Neural progenitor cell (in vitro differentiated cells): ENCODE data around the gene RSPH6A. TPM values are rescaled to one million over a fixed set of nuclear protein-coding genes. Genes with fewer than 3 reads are reported as not detected.

ENCODE experiments used
- DNase-seq: peaks from one replicate; pipeline ENCODE4 v3.0.0-alpha.2; 2016; ENCODE audit warnings: low spot score
- H2AFZ ChIP-seq: fragments of 200-600 bp; sonication (generic); replicated peaks from 2 replicates; pipeline ENCODE4 v1.6.1; 2016; ENCODE audit warnings: antibody characterized with exemption
- H3F3A ChIP-seq: fragments of 200-600 bp; sonication (generic); 2 replicates; pipeline ENCODE4 v1.6.1; 2016; ENCODE audit warnings: antibody characterized with exemption, low read depth
- H3K27ac ChIP-seq: fragments of 200-600 bp; sonication (generic); 2 replicates; pipeline ENCODE4 v1.5.1; 2016; ENCODE audit warnings: mild to moderate bottlenecking
- H3K27me3 ChIP-seq: fragments of 200-600 bp; sonication (generic); 2 replicates; pipeline ENCODE4 v1.6.1; 2016; ENCODE audit warnings: mild to moderate bottlenecking, moderate library complexity
- H3K36me3 ChIP-seq: fragments of 200-600 bp; sonication (generic); 2 replicates; pipeline ENCODE4 v1.5.1; 2016
- H3K4me1 ChIP-seq: fragments of 200-600 bp; sonication (generic); 2 replicates; pipeline ENCODE4 v1.6.1; 2016; ENCODE audit warnings: mixed run types
- H3K4me2 ChIP-seq: fragments of 200-600 bp; sonication (generic); 2 replicates; pipeline ENCODE4 v1.6.1; 2016
- H3K4me3 ChIP-seq: fragments of 200-600 bp; sonication (generic); 2 replicates; pipeline ENCODE4 v1.5.1; 2016
- H3K79me2 ChIP-seq: fragments of 200-600 bp; sonication (generic); 2 replicates; pipeline ENCODE4 v1.6.1; 2016; ENCODE audit warnings: low read depth
- H3K9ac ChIP-seq: fragments of 200-600 bp; sonication (generic); 2 replicates; pipeline ENCODE4 v1.6.1; 2016
- H3K9me3 ChIP-seq: fragments of 200-600 bp; sonication (generic); 2 replicates; pipeline ENCODE4 v1.5.1; 2016; ENCODE audit warnings: low read depth
- H4K20me1 ChIP-seq: fragments of 200-600 bp; sonication (generic); 2 replicates; pipeline ENCODE4 v1.6.1; 2016; ENCODE audit warnings: low read depth
- H3K27ac Mint-ChIP-seq: 3 replicates; pipeline ENCODE4 v1.8.0; 2021; ENCODE audit warnings: mixed read lengths
- H3K27me3 Mint-ChIP-seq: 2 replicates; pipeline ENCODE4 v1.8.0; 2022; ENCODE audit warnings: low read depth, mild to moderate bottlenecking, inconsistent platforms, moderate library complexity, mixed read lengths; ENCODE audit not compliant: insufficient read depth
- H3K36me3 Mint-ChIP-seq: 3 replicates; pipeline ENCODE4 v1.8.0; 2021; ENCODE audit warnings: mixed read lengths
- H3K4me1 Mint-ChIP-seq: 3 replicates; pipeline ENCODE4 v1.8.0; 2021; ENCODE audit warnings: mixed read lengths
- H3K4me3 Mint-ChIP-seq: 3 replicates; pipeline ENCODE4 v1.8.0; 2021; ENCODE audit warnings: mild to moderate bottlenecking, moderate library complexity, mixed read lengths
- H3K9me3 Mint-ChIP-seq: 3 replicates; pipeline ENCODE4 v1.8.0; 2020; ENCODE audit warnings: mixed read lengths
- EZH2 ChIP-seq: fragments of 200-600 bp; sonication (generic); IDR thresholded peaks from 2 replicates; pipeline ENCODE4 v1.6.1; 2017; ENCODE audit warnings: antibody characterized with exemption, mild to moderate bottlenecking, moderate library complexity
- EZH2phosphoT487 ChIP-seq: fragments of 200-600 bp; sonication (generic); IDR thresholded peaks from 2 replicates; pipeline ENCODE4 v1.6.1; 2017; ENCODE audit warnings: antibody characterized with exemption
- total RNA-seq: library from RNA; depleted of rRNA; stranded (reverse); fragments of >200 nt; gene quantifications from 2 replicates; pipeline ENCODE4 v1.2.3, GENCODE V29; 2015; ENCODE audit warnings: low replicate concordance
- TF ChIP-seq, protein P1 (sequence below): fragments of 200-600 bp; sonication (generic); IDR thresholded peaks from 2 replicates; pipeline ENCODE4 v1.5.1; 2017; ENCODE audit warnings: antibody characterized with exemption, mild to moderate bottlenecking

Gene RSPH6A
- total RNA-seq, 1 donor from 2014 or later: not detected

DNA sequence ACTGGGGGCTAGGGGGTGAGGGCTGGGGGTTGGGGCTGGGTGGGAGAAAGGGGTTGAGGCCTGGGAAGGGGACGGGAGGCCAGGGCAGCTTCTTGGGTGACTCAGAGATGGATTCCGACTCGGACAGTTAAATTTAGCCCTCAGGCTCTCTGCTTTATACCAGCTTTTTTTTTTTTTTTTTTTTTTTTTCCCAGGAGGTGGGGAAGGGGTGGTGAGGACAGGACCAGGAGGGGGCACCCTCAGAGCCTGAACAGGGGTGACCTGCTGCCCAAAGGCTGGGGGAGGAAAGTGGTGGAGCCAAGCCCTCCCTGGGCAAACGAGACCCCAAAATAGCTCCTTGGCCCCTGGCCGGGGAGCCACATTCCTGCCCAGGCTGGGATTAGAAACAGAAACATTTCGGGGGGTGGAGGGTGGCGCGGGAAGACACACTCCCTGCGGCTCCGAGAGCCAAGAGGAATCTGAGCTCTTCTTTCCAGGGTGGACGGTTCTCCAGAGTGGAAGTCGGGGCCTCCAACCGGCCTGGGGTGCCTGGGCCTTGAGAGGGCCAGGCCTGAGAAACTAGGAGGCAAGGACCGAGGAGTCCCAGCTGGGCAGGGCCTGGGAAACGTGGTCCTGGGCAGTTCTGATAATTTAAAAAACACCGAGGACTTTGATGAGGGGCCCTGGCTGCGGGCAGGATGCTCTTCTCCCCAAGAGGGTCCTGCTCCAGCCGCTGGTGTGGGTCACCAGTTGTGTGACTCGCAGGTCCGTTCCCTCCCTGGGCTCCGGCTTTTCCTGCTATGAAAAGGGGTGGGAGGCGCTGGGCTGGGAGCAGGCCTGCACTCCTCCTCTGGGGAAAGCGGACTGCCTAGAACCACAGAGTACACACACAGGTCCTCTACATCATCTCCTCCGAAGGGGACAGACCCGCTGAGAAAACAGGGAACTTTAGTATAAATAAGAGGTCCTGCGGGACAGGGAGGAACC lies 32.0 kb downstream of the RSPH6A start:
- Histone ChIP-seq H3K9me3 (no peaks in the 10 kb centered on the region), H3K4me1 (peaks cover 24% of the 10 kb centered on the region), H3K4me3 (no peak overlapping the region), H3K9ac (no peak overlapping the region), H3F3A (peaks cover 17% of the 10 kb centered on the region), H3K79me2 (no peaks in the 10 kb centered on the region), H3K36me3 (no peaks in the 10 kb centered on the region), H3K27ac (no peak overlapping the region), H4K20me1 (peaks cover 79% of the 10 kb centered on the region), H3K4me2 (no peak overlapping the region), H3K27me3 (peaks cover 5% of the 10 kb centered on the region), H2AFZ (no peak overlapping the region)
- Mint-ChIP-seq H3K4me1 (peaks cover 29% of the 10 kb centered on the region), H3K4me3 (no peak overlapping the region), H3K36me3 (peaks cover 20% of the 10 kb centered on the region), H3K27ac (no peak overlapping the region), H3K9me3 (no peaks in the 10 kb centered on the region), H3K27me3 (peaks cover 17% of the 10 kb centered on the region)
- DNase-seq: no peak
- TF ChIP-seq, protein P1, sequence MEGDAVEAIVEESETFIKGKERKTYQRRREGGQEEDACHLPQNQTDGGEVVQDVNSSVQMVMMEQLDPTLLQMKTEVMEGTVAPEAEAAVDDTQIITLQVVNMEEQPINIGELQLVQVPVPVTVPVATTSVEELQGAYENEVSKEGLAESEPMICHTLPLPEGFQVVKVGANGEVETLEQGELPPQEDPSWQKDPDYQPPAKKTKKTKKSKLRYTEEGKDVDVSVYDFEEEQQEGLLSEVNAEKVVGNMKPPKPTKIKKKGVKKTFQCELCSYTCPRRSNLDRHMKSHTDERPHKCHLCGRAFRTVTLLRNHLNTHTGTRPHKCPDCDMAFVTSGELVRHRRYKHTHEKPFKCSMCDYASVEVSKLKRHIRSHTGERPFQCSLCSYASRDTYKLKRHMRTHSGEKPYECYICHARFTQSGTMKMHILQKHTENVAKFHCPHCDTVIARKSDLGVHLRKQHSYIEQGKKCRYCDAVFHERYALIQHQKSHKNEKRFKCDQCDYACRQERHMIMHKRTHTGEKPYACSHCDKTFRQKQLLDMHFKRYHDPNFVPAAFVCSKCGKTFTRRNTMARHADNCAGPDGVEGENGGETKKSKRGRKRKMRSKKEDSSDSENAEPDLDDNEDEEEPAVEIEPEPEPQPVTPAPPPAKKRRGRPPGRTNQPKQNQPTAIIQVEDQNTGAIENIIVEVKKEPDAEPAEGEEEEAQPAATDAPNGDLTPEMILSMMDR: no peak
- TF ChIP-seq EZH2 (no peak), EZH2phosphoT487 (no peak)

DNA sequence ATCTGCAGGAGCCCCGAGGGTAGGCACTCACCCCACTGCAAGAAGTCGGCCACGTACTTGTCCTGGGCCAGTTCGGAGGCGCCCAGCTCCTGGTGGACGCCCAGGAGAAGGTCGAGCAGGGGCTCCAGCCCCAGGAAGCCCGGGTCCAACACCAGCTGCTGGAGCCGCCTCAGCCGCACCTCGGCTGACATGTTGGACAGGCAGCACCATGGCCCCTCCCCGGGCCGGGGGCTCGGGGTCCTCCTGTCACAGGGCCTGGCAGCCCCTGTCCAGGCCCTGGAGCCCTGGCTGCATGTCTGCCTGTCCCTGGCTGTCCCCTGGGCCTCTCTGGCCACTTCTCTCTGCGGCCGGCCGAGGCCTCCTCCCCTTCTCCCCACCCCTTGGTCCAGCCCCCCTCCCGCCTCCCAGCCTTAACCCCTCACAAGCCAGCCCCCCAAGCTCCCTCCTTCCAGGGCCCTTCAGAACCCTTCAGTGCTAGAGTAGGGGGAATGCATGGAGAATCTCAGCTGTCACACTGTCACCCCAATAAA lies 32.9 kb downstream of the RSPH6A start, which contains the start of gene DMPK:
Gene DMPK, minus strand, starts transcription at position 329 of the 530 bp plus-strand sequence. Its CDS starts 138 bp downstream, at position 191.
- H3F3A ChIP-seq: peaks cover 17% of the 10 kb centered on the region
- peak within 1 kb of the TSS; percentile 18 for H3K4me2 ChIP-seq
- peaks cover 5% of the 10 kb centered on the region for H3K27me3 ChIP-seq
- no peak within 1 kb of the TSS for H3K27ac ChIP-seq
- DNase-seq: no peak
- H2AFZ ChIP-seq: no peak within 1 kb of the TSS
- H3K9me3 Mint-ChIP-seq: no peaks in the 10 kb centered on the region
- peaks cover 14% of the 10 kb centered on the region for H3K27me3 Mint-ChIP-seq
- peaks cover 24% of the 10 kb centered on the region for H3K4me1 ChIP-seq
- no peak within 1 kb of the TSS for H3K4me3 ChIP-seq
- peaks cover 85% of the 10 kb centered on the region for H4K20me1 ChIP-seq
- H3K4me3 Mint-ChIP-seq: no peak within 1 kb of the TSS
- no peaks in the 10 kb centered on the region for H3K79me2 ChIP-seq
- no peaks in the 10 kb centered on the region for H3K36me3 ChIP-seq
- peaks cover 14% of the 10 kb centered on the region for H3K36me3 Mint-ChIP-seq
- H3K9ac ChIP-seq: no peak within 1 kb of the TSS
- no peak for TF ChIP-seq EZH2phosphoT487
- TF ChIP-seq, protein P1: no peak
- TF ChIP-seq EZH2: no peak
- no peaks in the 10 kb centered on the region for H3K9me3 ChIP-seq
- H3K27ac Mint-ChIP-seq: no peak within 1 kb of the TSS
- peaks cover 29% of the 10 kb centered on the region for H3K4me1 Mint-ChIP-seq

DNA sequence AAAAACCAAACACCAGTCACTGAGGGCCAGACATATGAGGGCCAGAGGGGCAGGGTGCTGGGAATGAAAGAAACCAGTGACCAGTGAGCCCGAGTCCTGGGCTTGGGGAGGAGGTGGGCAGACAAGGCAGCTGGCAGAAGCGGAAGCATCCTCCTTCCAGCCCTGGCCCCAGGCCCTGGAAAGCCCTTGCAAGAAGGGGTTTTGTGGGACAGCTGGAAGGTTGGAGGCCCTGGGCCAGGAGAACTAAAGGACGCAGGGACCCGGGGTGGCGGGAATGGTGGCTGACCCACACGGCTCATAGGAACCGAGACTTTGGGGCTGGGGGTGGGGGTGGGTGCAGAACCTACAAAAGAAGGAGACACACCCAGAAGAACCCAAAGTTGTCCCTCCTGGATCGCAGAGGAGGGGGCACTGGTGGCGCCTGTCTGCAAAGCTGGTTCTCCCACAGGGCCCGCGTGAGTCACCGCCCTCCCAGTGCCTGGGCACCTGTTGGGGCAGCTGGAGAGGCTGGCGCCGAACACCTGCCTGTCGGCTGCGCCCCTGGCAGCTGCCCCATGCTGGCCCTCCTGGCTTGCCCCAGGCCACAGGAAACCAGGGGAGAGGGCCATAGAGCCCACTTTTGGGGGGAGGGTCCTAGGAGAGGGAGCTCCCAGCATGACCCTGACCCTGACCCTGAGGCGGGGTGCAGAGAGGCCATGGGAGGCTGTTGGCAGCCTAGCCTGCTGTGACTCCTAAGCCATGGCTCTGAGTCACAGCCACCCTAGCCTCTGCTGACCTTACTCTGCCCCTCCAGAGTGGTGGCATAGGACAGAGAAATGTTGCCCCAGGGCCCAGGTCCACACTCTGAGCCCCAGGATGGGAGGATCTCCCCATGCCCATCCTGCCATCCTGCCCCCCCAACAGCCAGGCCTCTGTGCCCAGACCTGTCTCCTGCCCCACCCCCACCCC lies 33.6 kb downstream of the RSPH6A start:
- H3K36me3 ChIP-seq: no peaks in the 10 kb centered on the region
- no peak overlapping the region for H3K27ac ChIP-seq
- peak overlapping the region; percentile 37 for H3K4me3 Mint-ChIP-seq

More for the DNA sequence above, 33.6 kb downstream of the RSPH6A start:
- peaks cover 29% of the 10 kb centered on the region for H3K4me1 Mint-ChIP-seq
- peaks cover 91% of the 10 kb centered on the region for H4K20me1 ChIP-seq
- DNase-seq: no peak
- peak overlapping the region; percentile 51 for H3K27ac Mint-ChIP-seq
- H2AFZ ChIP-seq: no peak overlapping the region
- H3K9me3 Mint-ChIP-seq: no peaks in the 10 kb centered on the region
- TF ChIP-seq EZH2phosphoT487 (no peak), EZH2 (no peak)
- TF ChIP-seq, protein P1: no peak
- H3K4me3 ChIP-seq: no peak overlapping the region
- H3K9me3 ChIP-seq: no peaks in the 10 kb centered on the region
- peaks cover 5% of the 10 kb centered on the region for H3K27me3 ChIP-seq
- H3F3A ChIP-seq: peaks cover 21% of the 10 kb centered on the region
- no peak overlapping the region for H3K9ac ChIP-seq
- H3K4me1 ChIP-seq: peaks cover 24% of the 10 kb centered on the region
- H3K4me2 ChIP-seq: peak overlapping the region; percentile 18
- peaks cover 16% of the 10 kb centered on the region for H3K36me3 Mint-ChIP-seq
- no peaks in the 10 kb centered on the region for H3K79me2 ChIP-seq
- H3K27me3 Mint-ChIP-seq: peaks cover 14% of the 10 kb centered on the region
